ENCODE results near the gene GRWD1.

GRWD1 gene

GRCh38 chr19:48450441-48450840, 4.7 kb downstream of the GRWD1 start:
- TF ChIP-seq CTCF (conservative IDR thresholded peaks at IDR 0.05; ENCODE audit: low read depth, low read length): no peak
- DNase-seq (ENCODE audit: low read depth): no peak
- H3K4me3 ChIP-seq (ENCODE audit: low read depth, low read length): no peak overlapping the region

GRCh38 chr19:48450863-48451262, 5.1 kb downstream of the GRWD1 start:
- no peak overlapping the region for H3K4me3 ChIP-seq (ENCODE audit: low read depth, low read length)
- DNase-seq (ENCODE audit: low read depth): no peak
- TF ChIP-seq CTCF (conservative IDR thresholded peaks at IDR 0.05; ENCODE audit: low read depth, low read length): no peak

- TF ChIP-seq CTCF (conservative IDR thresholded peaks at IDR 0.05; ENCODE audit: low read depth, low read length): no peak
- no peak overlapping the region for H3K4me3 ChIP-seq (ENCODE audit: low read depth, low read length)
- DNase-seq (ENCODE audit: low read depth): no peak
These were observed 5.8 kb downstream of the GRWD1 start for GRCh38 chr19:48451624-48452023.

GRCh38 chr19:48452289-48453190, 6.8 kb downstream of the GRWD1 start:
- no peak overlapping the region for H3K4me3 ChIP-seq (ENCODE audit: low read depth, low read length)
- no peak for DNase-seq (ENCODE audit: low read depth)
- no peak for TF ChIP-seq CTCF (conservative IDR thresholded peaks at IDR 0.05; ENCODE audit: low read depth, low read length)

GRCh38 chr19:48454150-48454730, 8.5 kb downstream of the GRWD1 start:
- DNase-seq (ENCODE audit: low read depth): no peak
- no peak overlapping the region for H3K4me3 ChIP-seq (ENCODE audit: low read depth, low read length)
- TF ChIP-seq CTCF (conservative IDR thresholded peaks at IDR 0.05; ENCODE audit: low read depth, low read length): no peak

GRCh38 chr19:48455171-48455907, 9.6 kb downstream of the GRWD1 start, which contains the start of gene KCNJ14:
Gene KCNJ14 (plus strand): TSS chr19:48455574. CDS start chr19:48461725, 6,151 bp downstream.
- no peak for DNase-seq (ENCODE audit: low read depth)
- no peak for TF ChIP-seq CTCF (conservative IDR thresholded peaks at IDR 0.05; ENCODE audit: low read depth, low read length)
- H3K4me3 ChIP-seq (ENCODE audit: low read depth, low read length): no peak within 1 kb of the TSS

Data from choroid plexus epithelial cell (primary cell).